Suprapubic skin (tissue), 4 donors: ENCODE measurements around the gene MRPS7. TPM values are rescaled to one million over a fixed set of nuclear protein-coding genes. Genes with fewer than 3 reads are reported as not detected.

ENCODE experiments used
- DNase-seq, 2 donors: peaks; one replicate each; pipeline ENCODE4 v3.0.0-alpha.2; 2019; ENCODE audit warnings: low spot score in 2 of 2
- H3K27ac ChIP-seq: fragments of 200-600 bp; sonication (generic); one replicate; pipeline ENCODE4 v1.5.1; 2019
- H3K27me3 ChIP-seq: fragments of 200-600 bp; sonication (generic); one replicate; pipeline ENCODE4 v1.5.1; 2019
- H3K36me3 ChIP-seq: fragments of 200-600 bp; sonication (generic); one replicate; pipeline ENCODE4 v1.5.1; 2019
- H3K4me1 ChIP-seq: fragments of 200-600 bp; sonication (generic); one replicate; pipeline ENCODE4 v1.5.1; 2019
- H3K4me3 ChIP-seq: fragments of 200-600 bp; sonication (generic); one replicate; pipeline ENCODE4 v1.5.1; 2019; ENCODE audit warnings: mild to moderate bottlenecking
- H3K9me3 ChIP-seq: fragments of 200-600 bp; sonication (generic); one replicate; pipeline ENCODE4 v1.5.1; 2019
- CTCF ChIP-seq, 2 donors: fragments of 200-600 bp in 1 of 2; fragments of 450-650 bp in 1 of 2; sonication (generic) in 1 of 2; IDR thresholded peaks; one replicate each; pipeline ENCODE4 v1.5.1; 2016 to 2019; ENCODE audit warnings: antibody characterized with exemption in 2 of 2, mild to moderate bottlenecking in 1 of 2, moderate library complexity in 1 of 2
- EP300 ChIP-seq: sonication (generic); formaldehyde crosslinking; IDR thresholded peaks from one replicate; pipeline ENCODE4 v1.6.1; 2017; ENCODE audit warnings: antibody characterized with exemption
- POLR2A ChIP-seq, 2 donors: fragments of 450-650 bp; IDR thresholded peaks; one replicate each; pipeline ENCODE4 v1.6.1; 2017; ENCODE audit warnings: antibody characterized with exemption in 2 of 2, mild to moderate bottlenecking in 2 of 2, moderate library complexity in 2 of 2
- POLR2AphosphoS5 ChIP-seq, 3 donors: sonication (generic); formaldehyde crosslinking; IDR thresholded peaks; one replicate each; pipeline ENCODE4 v1.6.1; 2017; ENCODE audit warnings: antibody characterized with exemption in 3 of 3
- WGBS: methylation state at CpG from one replicate; pipeline ENCODE4 v1.1.5; 2018; 5-methylcytosine and 5-hydroxymethylcytosine counted together
- total RNA-seq, 4 donors: library from RNA; depleted of rRNA; stranded (reverse); fragments of >200 nt; gene quantifications; one replicate each; pipeline ENCODE4 v1.1.0, GENCODE V29; 2016

Gene MRPS7
- total RNA-seq, 4 donors from 2014 or later: 19.2 to 36.4 (median 29.0) TPM

- TF ChIP-seq POLR2A (IDR thresholded peaks at IDR 0.05) (no peak), CTCF (IDR thresholded peaks at IDR 0.05) (no peak), POLR2AphosphoS5 (IDR thresholded peaks at IDR 0.05) (no peak), EP300 (no peak)
- Histone ChIP-seq H3K4me1 (peaks cover 24% of the 10 kb centered on the region), H3K27me3 (no peaks in the 10 kb centered on the region), H3K4me3 (no peak overlapping the region), H3K27ac (no peak overlapping the region), H3K9me3 (no peaks in the 10 kb centered on the region), H3K36me3 (peaks cover 74% of the 10 kb centered on the region)
- no peak for DNase-seq
- WGBS: 60% methylated on average over 13 of the region's 22 CpGs
Observed at GRCh38 chr17:75244133-75244866, 17.4 kb upstream of the MRPS7 start.

GRCh38 chr17:75245011-75245410 is 16.7 kb upstream of the MRPS7 start:
- Histone ChIP-seq H3K9me3 (no peaks in the 10 kb centered on the region), H3K4me3 (no peak overlapping the region), H3K27ac (no peak overlapping the region), H3K36me3 (peaks cover 66% of the 10 kb centered on the region), H3K27me3 (no peaks in the 10 kb centered on the region), H3K4me1 (peaks cover 32% of the 10 kb centered on the region)
- no peak for DNase-seq
- TF ChIP-seq POLR2A (IDR thresholded peaks at IDR 0.05): no peak
- no peak for TF ChIP-seq EP300
- no peak for TF ChIP-seq POLR2AphosphoS5 (IDR thresholded peaks at IDR 0.05)
- no peak for TF ChIP-seq CTCF (IDR thresholded peaks at IDR 0.05)
- WGBS: 98% methylated on average over 6 of the region's 6 CpGs

- TF ChIP-seq POLR2A (IDR thresholded peaks at IDR 0.05) (no peak), CTCF (IDR thresholded peaks at IDR 0.05) (no peak), POLR2AphosphoS5 (IDR thresholded peaks at IDR 0.05) (no peak), EP300 (no peak)
- Histone ChIP-seq H3K27ac (no peak overlapping the region), H3K27me3 (no peaks in the 10 kb centered on the region), H3K9me3 (no peaks in the 10 kb centered on the region), H3K4me3 (no peak overlapping the region), H3K36me3 (peaks cover 53% of the 10 kb centered on the region), H3K4me1 (peaks cover 26% of the 10 kb centered on the region)
- 92% methylated on average over 9 of the region's 12 CpGs for WGBS
- no peak for DNase-seq
Observed at GRCh38 chr17:75246404-75246803, 15.3 kb upstream of the MRPS7 start.

GRCh38 chr17:75249564-75249963 is 12.1 kb upstream of the MRPS7 start:
- no peak for TF ChIP-seq CTCF (IDR thresholded peaks at IDR 0.05)
- no peak for TF ChIP-seq POLR2AphosphoS5 (IDR thresholded peaks at IDR 0.05)
- TF ChIP-seq POLR2A (IDR thresholded peaks at IDR 0.05): no peak
- TF ChIP-seq EP300: no peak
- H3K27ac ChIP-seq: peak overlapping the region; percentile 62
- peaks cover 21% of the 10 kb centered on the region for H3K36me3 ChIP-seq
- no peaks in the 10 kb centered on the region for H3K9me3 ChIP-seq
- peak overlapping the region; percentile 26 for H3K4me3 ChIP-seq
- no peak for DNase-seq
- H3K4me1 ChIP-seq: peaks cover 21% of the 10 kb centered on the region
- 73% methylated on average over 4 of the region's 4 CpGs for WGBS
- H3K27me3 ChIP-seq: no peaks in the 10 kb centered on the region

GRCh38 chr17:75250009-75250471 is 11.6 kb upstream of the MRPS7 start:
- H3K4me3 ChIP-seq: peak overlapping the region; percentile 26
- no peaks in the 10 kb centered on the region for H3K27me3 ChIP-seq
- peaks cover 17% of the 10 kb centered on the region for H3K4me1 ChIP-seq
- no peak for TF ChIP-seq POLR2AphosphoS5 (IDR thresholded peaks at IDR 0.05)
- no peak for TF ChIP-seq CTCF (IDR thresholded peaks at IDR 0.05)
- no peak for TF ChIP-seq POLR2A (IDR thresholded peaks at IDR 0.05)
- TF ChIP-seq EP300: no peak
- H3K9me3 ChIP-seq: no peaks in the 10 kb centered on the region
- H3K27ac ChIP-seq: peak overlapping the region; percentile 62
- H3K36me3 ChIP-seq: peaks cover 16% of the 10 kb centered on the region
- no peak for DNase-seq
- WGBS: 44% methylated on average over 11 of the region's 11 CpGs
